ENCODE data around the gene STKLD1.

Gene STKLD1

GRCh38 chr9:133423216-133423615 is 47.0 kb downstream of the STKLD1 start:
- no peaks in the 10 kb centered on the region for H4K20me1 ChIP-seq (ENCODE audit: insufficient read depth, low read length)
- DNase-seq, result no peak
- H3F3A ChIP-seq (ENCODE audit: insufficient read depth, low read length), result 0 out of 2 replicates have a peak, but pooled peaks cover 3% of the 10 kb centered on the region
- no peaks in the 10 kb centered on the region for H3K79me2 ChIP-seq (ENCODE audit: low read length)
- no peak overlapping the region for H3K27ac ChIP-seq (ENCODE audit: low read length)
- no peak overlapping the region for H3K9ac ChIP-seq (ENCODE audit: low read length)
- H3K27me3 ChIP-seq (replicated peaks; ENCODE audit: insufficient read depth, low read length), result peaks cover 55% of the 10 kb centered on the region
- H3K4me3 ChIP-seq (ENCODE audit: low read length), result no peak overlapping the region
- TF ChIP-seq CTCF (IDR thresholded peaks at IDR 0.05; ENCODE audit: low read length) (no peak), EZH2 (optimal IDR thresholded peaks at IDR 0.05; ENCODE audit: low read depth, low read length) (no peak), EZH2phosphoT487 (IDR thresholded peaks at IDR 0.05; ENCODE audit: low read length) (no peak)
- H2AFZ ChIP-seq (ENCODE audit: low read length), result no peak overlapping the region
- no peaks in the 10 kb centered on the region for H3K9me2 ChIP-seq (replicated peaks; ENCODE audit: insufficient read depth, low read length)
- H3K4me1 ChIP-seq (ENCODE audit: low read length), result 0 out of 2 replicates have a peak, but pooled peaks cover 4% of the 10 kb centered on the region
- no peaks in the 10 kb centered on the region for H3K9me3 ChIP-seq (replicated peaks; ENCODE audit: insufficient read depth, low read length)
- H3K36me3 ChIP-seq (replicated peaks; ENCODE audit: insufficient read depth, low read length), result no peaks in the 10 kb centered on the region
- no peak overlapping the region for H3K4me2 ChIP-seq (ENCODE audit: low read depth, low read length)

- H3K4me3 ChIP-seq (ENCODE audit: low read length), result no peak overlapping the region
Measured at GRCh38 chr9:133424187-133424586, 48.0 kb downstream of the STKLD1 start.

GRCh38 chr9:133425049-133425632 is 49.0 kb downstream of the STKLD1 start:
- H3K36me3 ChIP-seq (replicated peaks; ENCODE audit: insufficient read depth, low read length), result no peaks in the 10 kb centered on the region
- H3K27ac ChIP-seq (ENCODE audit: low read length), result no peak overlapping the region
- H3F3A ChIP-seq (ENCODE audit: insufficient read depth, low read length), result 0 out of 2 replicates have a peak, but pooled peaks cover 3% of the 10 kb centered on the region
- no peaks in the 10 kb centered on the region for H4K20me1 ChIP-seq (ENCODE audit: insufficient read depth, low read length)
- peaks cover 63% of the 10 kb centered on the region for H3K27me3 ChIP-seq (replicated peaks; ENCODE audit: insufficient read depth, low read length)
- no peak overlapping the region for H2AFZ ChIP-seq (ENCODE audit: low read length)
- H3K4me1 ChIP-seq (ENCODE audit: low read length), result 0 out of 2 replicates have a peak, but pooled peaks cover 4% of the 10 kb centered on the region
- DNase-seq, result no peak
- no peaks in the 10 kb centered on the region for H3K9me2 ChIP-seq (replicated peaks; ENCODE audit: insufficient read depth, low read length)
- TF ChIP-seq EZH2phosphoT487 (IDR thresholded peaks at IDR 0.05; ENCODE audit: low read length), result no peak
- TF ChIP-seq CTCF (IDR thresholded peaks at IDR 0.05; ENCODE audit: low read length), result no peak
- no peak for TF ChIP-seq EZH2 (optimal IDR thresholded peaks at IDR 0.05; ENCODE audit: low read depth, low read length)
- no peaks in the 10 kb centered on the region for H3K79me2 ChIP-seq (ENCODE audit: low read length)
- no peak overlapping the region for H3K9ac ChIP-seq (ENCODE audit: low read length)
- H3K4me2 ChIP-seq (ENCODE audit: low read depth, low read length), result no peak overlapping the region
- H3K4me3 ChIP-seq (ENCODE audit: low read length), result no peak overlapping the region
- no peaks in the 10 kb centered on the region for H3K9me3 ChIP-seq (replicated peaks; ENCODE audit: insufficient read depth, low read length)

More at GRCh38 chr9:133424187-133424586, 48.0 kb downstream of the STKLD1 start:
- Histone ChIP-seq H4K20me1 (ENCODE audit: insufficient read depth, low read length) (no peaks in the 10 kb centered on the region), H3K36me3 (replicated peaks; ENCODE audit: insufficient read depth, low read length) (no peaks in the 10 kb centered on the region), H3K27me3 (replicated peaks; ENCODE audit: insufficient read depth, low read length) (peaks cover 55% of the 10 kb centered on the region), H3K4me1 (ENCODE audit: low read length) (0 out of 2 replicates have a peak, but pooled peaks cover 4% of the 10 kb centered on the region), H2AFZ (ENCODE audit: low read length) (no peak overlapping the region), H3K9me3 (replicated peaks; ENCODE audit: insufficient read depth, low read length) (no peaks in the 10 kb centered on the region), H3K4me2 (ENCODE audit: low read depth, low read length) (no peak overlapping the region), H3K9me2 (replicated peaks; ENCODE audit: insufficient read depth, low read length) (no peaks in the 10 kb centered on the region), H3K79me2 (ENCODE audit: low read length) (no peaks in the 10 kb centered on the region), H3K27ac (ENCODE audit: low read length) (no peak overlapping the region), H3K9ac (ENCODE audit: low read length) (no peak overlapping the region), H3F3A (ENCODE audit: insufficient read depth, low read length) (0 out of 2 replicates have a peak, but pooled peaks cover 3% of the 10 kb centered on the region)
- TF ChIP-seq EZH2phosphoT487 (IDR thresholded peaks at IDR 0.05; ENCODE audit: low read length) (no peak), CTCF (IDR thresholded peaks at IDR 0.05; ENCODE audit: low read length) (no peak), EZH2 (optimal IDR thresholded peaks at IDR 0.05; ENCODE audit: low read depth, low read length) (no peak)
- DNase-seq, result no peak

All from MM.1S (cell line).